ENCODE results near the gene HORMAD2.

DNA sequence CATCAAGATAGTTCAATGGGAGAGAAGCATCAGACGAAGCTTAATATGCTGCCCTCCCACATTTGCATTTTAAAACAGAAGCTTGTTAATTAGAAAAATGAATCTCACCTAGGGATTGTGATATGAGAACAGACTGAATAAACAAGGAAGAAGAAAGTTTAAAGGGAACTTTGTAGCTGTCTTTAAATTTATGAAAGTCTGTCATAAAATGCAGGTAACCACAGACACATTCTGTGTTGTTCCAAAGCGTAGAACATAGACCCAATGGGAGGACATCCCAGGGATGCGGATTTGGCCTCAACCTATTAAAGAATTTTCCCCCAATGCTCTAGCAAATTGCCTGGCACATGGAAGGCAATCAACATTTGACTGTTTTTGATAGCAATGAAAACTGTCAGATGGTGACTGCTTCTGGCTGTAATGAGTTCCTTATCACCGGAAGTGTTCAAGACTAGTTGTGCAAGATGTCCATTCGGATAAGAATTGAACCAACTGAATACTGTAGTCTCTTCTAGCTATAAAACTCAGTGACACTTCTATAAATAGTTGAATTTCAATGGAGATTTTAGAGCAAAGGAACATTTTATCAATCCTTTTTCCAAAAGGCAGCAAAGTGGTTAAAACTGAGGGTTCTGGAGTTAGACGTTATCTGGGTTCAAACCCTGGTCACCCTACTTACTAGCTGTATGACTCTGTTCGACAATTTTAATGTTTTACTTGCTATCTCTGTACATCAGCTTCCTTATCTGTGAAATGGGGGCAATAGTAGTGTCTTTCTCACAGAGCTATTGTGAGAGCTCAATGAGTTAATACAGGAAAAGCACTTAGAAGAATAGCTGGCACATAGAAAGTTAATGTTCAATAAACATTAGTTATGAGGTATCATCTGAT lies 101.4 kb downstream of the HORMAD2 start:
- TF ChIP-seq EZH2 (IDR thresholded peaks at IDR 0.05; ENCODE audit: low read length, unreplicated experiment) = no peak
- TF ChIP-seq, protein P1, sequence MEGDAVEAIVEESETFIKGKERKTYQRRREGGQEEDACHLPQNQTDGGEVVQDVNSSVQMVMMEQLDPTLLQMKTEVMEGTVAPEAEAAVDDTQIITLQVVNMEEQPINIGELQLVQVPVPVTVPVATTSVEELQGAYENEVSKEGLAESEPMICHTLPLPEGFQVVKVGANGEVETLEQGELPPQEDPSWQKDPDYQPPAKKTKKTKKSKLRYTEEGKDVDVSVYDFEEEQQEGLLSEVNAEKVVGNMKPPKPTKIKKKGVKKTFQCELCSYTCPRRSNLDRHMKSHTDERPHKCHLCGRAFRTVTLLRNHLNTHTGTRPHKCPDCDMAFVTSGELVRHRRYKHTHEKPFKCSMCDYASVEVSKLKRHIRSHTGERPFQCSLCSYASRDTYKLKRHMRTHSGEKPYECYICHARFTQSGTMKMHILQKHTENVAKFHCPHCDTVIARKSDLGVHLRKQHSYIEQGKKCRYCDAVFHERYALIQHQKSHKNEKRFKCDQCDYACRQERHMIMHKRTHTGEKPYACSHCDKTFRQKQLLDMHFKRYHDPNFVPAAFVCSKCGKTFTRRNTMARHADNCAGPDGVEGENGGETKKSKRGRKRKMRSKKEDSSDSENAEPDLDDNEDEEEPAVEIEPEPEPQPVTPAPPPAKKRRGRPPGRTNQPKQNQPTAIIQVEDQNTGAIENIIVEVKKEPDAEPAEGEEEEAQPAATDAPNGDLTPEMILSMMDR (conservative IDR thresholded peaks at IDR 0.05; ENCODE audit: low read depth, low read length) = no peak
- no peak for TF ChIP-seq EZH2phosphoT487 (IDR thresholded peaks at IDR 0.05; ENCODE audit: borderline replicate concordance, low read length)

Data from PC-3 (cell line).